Measurements from ENCODE around the gene PYGB. TPM values are rescaled to one million over a fixed set of nuclear protein-coding genes. Genes with fewer than 3 reads are reported as not detected.
A peak's percentile ranks its signal among the peaks of the same experiment; 100 is the strongest.

Gene PYGB
- total RNA-seq, 1 experiment from 2014 or later, result 435 TPM

DNA sequence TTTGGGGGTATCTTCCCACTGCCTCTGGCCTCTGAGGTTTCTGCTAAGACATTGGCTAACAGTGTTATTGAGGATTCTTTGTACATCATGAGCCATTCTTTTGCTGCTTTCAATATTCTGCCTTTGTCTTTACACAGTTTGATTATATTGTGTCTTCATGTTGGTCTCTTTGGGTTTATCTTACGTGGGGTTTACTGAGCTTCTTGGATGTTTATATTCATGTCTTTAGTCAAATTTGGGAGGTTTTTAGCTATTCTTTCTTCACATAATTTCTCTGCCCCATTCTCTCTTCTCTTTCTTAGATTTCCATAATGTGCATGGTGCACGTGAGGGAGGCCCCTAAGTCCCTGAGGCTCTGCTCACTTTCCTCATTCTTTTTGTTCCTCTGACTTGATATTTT is 44.8 kb upstream of the PYGB start:
- Mint-ChIP-seq H3K36me3 (ENCODE audit: insufficient read depth, unreplicated experiment) (peaks cover 20% of the 10 kb centered on the region), H3K4me3 (ENCODE audit: unreplicated experiment) (no peak overlapping the region), H3K9me3 (ENCODE audit: unreplicated experiment) (no peaks in the 10 kb centered on the region), H3K27ac (ENCODE audit: low read depth, unreplicated experiment) (no peak overlapping the region), H3K27me3 (ENCODE audit: insufficient read depth, unreplicated experiment) (no peaks in the 10 kb centered on the region), H3K4me1 (ENCODE audit: insufficient read depth, unreplicated experiment) (peaks cover 49% of the 10 kb centered on the region)
- intact Hi-C loops (cut with micrococcal nuclease), result no loop called here
- TF ChIP-seq, protein P1, sequence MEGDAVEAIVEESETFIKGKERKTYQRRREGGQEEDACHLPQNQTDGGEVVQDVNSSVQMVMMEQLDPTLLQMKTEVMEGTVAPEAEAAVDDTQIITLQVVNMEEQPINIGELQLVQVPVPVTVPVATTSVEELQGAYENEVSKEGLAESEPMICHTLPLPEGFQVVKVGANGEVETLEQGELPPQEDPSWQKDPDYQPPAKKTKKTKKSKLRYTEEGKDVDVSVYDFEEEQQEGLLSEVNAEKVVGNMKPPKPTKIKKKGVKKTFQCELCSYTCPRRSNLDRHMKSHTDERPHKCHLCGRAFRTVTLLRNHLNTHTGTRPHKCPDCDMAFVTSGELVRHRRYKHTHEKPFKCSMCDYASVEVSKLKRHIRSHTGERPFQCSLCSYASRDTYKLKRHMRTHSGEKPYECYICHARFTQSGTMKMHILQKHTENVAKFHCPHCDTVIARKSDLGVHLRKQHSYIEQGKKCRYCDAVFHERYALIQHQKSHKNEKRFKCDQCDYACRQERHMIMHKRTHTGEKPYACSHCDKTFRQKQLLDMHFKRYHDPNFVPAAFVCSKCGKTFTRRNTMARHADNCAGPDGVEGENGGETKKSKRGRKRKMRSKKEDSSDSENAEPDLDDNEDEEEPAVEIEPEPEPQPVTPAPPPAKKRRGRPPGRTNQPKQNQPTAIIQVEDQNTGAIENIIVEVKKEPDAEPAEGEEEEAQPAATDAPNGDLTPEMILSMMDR (IDR thresholded peaks at IDR 0.05; ENCODE audit: unreplicated experiment), result no peak
- ChIA-PET CTCF (interaction anchor here (0.5 to 2.0 kb wide), 7 partner anchors 18 to 140 kb away, joined by 3 to 9 read pairs (median 6); no protein-coding TSS in a partner anchor), POLR2A (interaction anchor here (0.9 to 8.4 kb wide), 6 partner anchors 7 to 52 kb away, joined by 3 to 81 read pairs (median 10); partner anchors contain the start of genes ENTPD6 and PYGB)
- BruUV-seq (replicated peaks), result no TSS peak
- DNase-seq (ENCODE audit: unreplicated experiment), result no peak

- no peaks in the 10 kb centered on the region for H3K9me3 Mint-ChIP-seq (ENCODE audit: unreplicated experiment)
- ChIA-PET POLR2A (interaction anchor here (0.9 to 8.4 kb wide), 6 partner anchors 8 to 52 kb away, joined by 3 to 81 read pairs (median 10); partner anchors contain the start of genes ENTPD6 and PYGB), CTCF (interaction anchor here (0.5 to 2.0 kb wide), 10 partner anchors 14 to 400 kb away, joined by 3 to 9 read pairs (median 5); no protein-coding TSS in a partner anchor)
- no peak overlapping the region for H3K4me3 Mint-ChIP-seq (ENCODE audit: unreplicated experiment)
- no peak for DNase-seq (ENCODE audit: unreplicated experiment)
- peaks cover 18% of the 10 kb centered on the region for H3K36me3 Mint-ChIP-seq (ENCODE audit: insufficient read depth, unreplicated experiment)
- H3K27ac Mint-ChIP-seq (ENCODE audit: low read depth, unreplicated experiment), result peak overlapping the region; percentile 89
- no peaks in the 10 kb centered on the region for H3K27me3 Mint-ChIP-seq (ENCODE audit: insufficient read depth, unreplicated experiment)
- no TSS peak for BruUV-seq (replicated peaks)
- H3K4me1 Mint-ChIP-seq (ENCODE audit: insufficient read depth, unreplicated experiment), result peaks cover 45% of the 10 kb centered on the region
- intact Hi-C loops (cut with micrococcal nuclease), result no loop called here
- TF ChIP-seq, protein P1 (IDR thresholded peaks at IDR 0.05; ENCODE audit: unreplicated experiment), result no peak
These were observed 44.0 kb upstream of the PYGB start for GRCh38 chr20:25203871-25204320.

- TF ChIP-seq, protein P1 (IDR thresholded peaks at IDR 0.05; ENCODE audit: unreplicated experiment), result no peak
- H3K4me3 Mint-ChIP-seq (ENCODE audit: unreplicated experiment), result no peak overlapping the region
- peaks cover 37% of the 10 kb centered on the region for H3K4me1 Mint-ChIP-seq (ENCODE audit: insufficient read depth, unreplicated experiment)
- H3K27ac Mint-ChIP-seq (ENCODE audit: low read depth, unreplicated experiment), result peak overlapping the region; percentile 89
- POLR2A ChIA-PET, result interaction anchor here (1.8 to 8.4 kb wide), 5 partner anchors 9 to 51 kb away, joined by 5 to 81 read pairs (median 11); partner anchors contain the start of genes ENTPD6 and PYGB
- CTCF ChIA-PET, result interaction anchor here (0.5 to 2.0 kb wide), 9 partner anchors 13 to 399 kb away, joined by 3 to 9 read pairs (median 4); no protein-coding TSS in a partner anchor
- no peaks in the 10 kb centered on the region for H3K27me3 Mint-ChIP-seq (ENCODE audit: insufficient read depth, unreplicated experiment)
- no peaks in the 10 kb centered on the region for H3K9me3 Mint-ChIP-seq (ENCODE audit: unreplicated experiment)
- BruUV-seq (replicated peaks), result no TSS peak
- DNase-seq (ENCODE audit: unreplicated experiment), result no peak
- H3K36me3 Mint-ChIP-seq (ENCODE audit: insufficient read depth, unreplicated experiment), result peaks cover 18% of the 10 kb centered on the region
- intact Hi-C loops (cut with micrococcal nuclease), result no loop called here
These were observed 43.2 kb upstream of the PYGB start for GRCh38 chr20:25204550-25205276.

Data from MCF 10A (cell line).